GM12874 (cell line): Measurements from ENCODE around the gene CHST5.

ENCODE experiments used
- CTCF ChIP-seq: IDR thresholded peaks from 2 replicates; pipeline ENCODE4 v1.5.1; 2011; ENCODE audit warnings: low read depth, mild to moderate bottlenecking, control low read depth, low read length, moderate library complexity; ENCODE audit not compliant: insufficient read depth

Gene CHST5

GRCh38 chr16:75535901-75536300 is at the start of gene CHST5:
Gene CHST5 (minus strand): TSS chr16:75536108. CDS start chr16:75530384, 5,724 bp downstream.
- no peak for TF ChIP-seq CTCF

GRCh38 chr16:75584108-75584507 is 48.2 kb upstream of the CHST5 start:
- no peak for TF ChIP-seq CTCF

- no peak for TF ChIP-seq CTCF
These were observed 43.5 kb upstream of the CHST5 start for GRCh38 chr16:75579281-75579834.

- TF ChIP-seq CTCF, result no peak
These were observed 42.8 kb upstream of the CHST5 start for GRCh38 chr16:75578725-75579124.

- TF ChIP-seq CTCF, result no peak
These were observed 42.3 kb upstream of the CHST5 start for GRCh38 chr16:75578212-75578611.

- TF ChIP-seq CTCF, result no peak
These were observed 40.5 kb upstream of the CHST5 start for GRCh38 chr16:75576384-75576811.

- TF ChIP-seq CTCF, result no peak
These were observed 40.0 kb upstream of the CHST5 start for GRCh38 chr16:75575958-75576357.
